Chondrocyte (in vitro differentiated cells): ENCODE results near the gene TLCD2. TPM values are rescaled to one million over a fixed set of nuclear protein-coding genes. Genes with fewer than 3 reads are reported as not detected.
"Not testable (repeated sequence)": the region's sequence is repeated elsewhere in the genome, so short reads cannot be mapped to it uniquely, and the experiment has no call there.

Experiments used
- DNase-seq: peaks from one replicate; pipeline ENCODE4 v3.0.0; 2021; ENCODE audit warnings: mixed read lengths, low spot score
- H3K27ac Mint-ChIP-seq: one replicate; pipeline ENCODE4 v1.8.0; 2021; ENCODE audit warnings: mild to moderate bottlenecking, moderate library complexity, mixed read lengths; ENCODE audit not compliant: unreplicated experiment
- H3K27me3 Mint-ChIP-seq: 2 replicates; pipeline ENCODE4 v1.8.0; 2021; ENCODE audit warnings: low read depth, mixed read lengths
- H3K36me3 Mint-ChIP-seq: 2 replicates; pipeline ENCODE4 v1.8.0; 2021; ENCODE audit warnings: low read depth, mixed read lengths
- H3K4me1 Mint-ChIP-seq: 2 replicates; pipeline ENCODE4 v1.8.0; 2021; ENCODE audit warnings: low read depth, mild to moderate bottlenecking, mixed read lengths
- H3K4me3 Mint-ChIP-seq: one replicate; pipeline ENCODE4 v1.8.0; 2021; ENCODE audit warnings: mild to moderate bottlenecking, moderate library complexity, mixed read lengths; ENCODE audit not compliant: unreplicated experiment
- H3K9me3 Mint-ChIP-seq: 2 replicates; pipeline ENCODE4 v1.8.0; 2021; ENCODE audit warnings: low read depth, mixed read lengths
- total RNA-seq: library from RNA; stranded (reverse); gene quantifications from 3 replicates; pipeline ENCODE4 v1.2.1, GENCODE V29; 2021
- TF ChIP-seq, protein P1 (sequence below): fragments of 200-600 bp; sonication (generic); IDR thresholded peaks from 2 replicates; pipeline ENCODE4 v1.5.0; 2021; ENCODE audit warnings: antibody characterized with exemption, mild to moderate bottlenecking, moderate library complexity

TLCD2 gene
- total RNA-seq, 1 donor from 2014 or later = 9.5 TPM

DNA sequence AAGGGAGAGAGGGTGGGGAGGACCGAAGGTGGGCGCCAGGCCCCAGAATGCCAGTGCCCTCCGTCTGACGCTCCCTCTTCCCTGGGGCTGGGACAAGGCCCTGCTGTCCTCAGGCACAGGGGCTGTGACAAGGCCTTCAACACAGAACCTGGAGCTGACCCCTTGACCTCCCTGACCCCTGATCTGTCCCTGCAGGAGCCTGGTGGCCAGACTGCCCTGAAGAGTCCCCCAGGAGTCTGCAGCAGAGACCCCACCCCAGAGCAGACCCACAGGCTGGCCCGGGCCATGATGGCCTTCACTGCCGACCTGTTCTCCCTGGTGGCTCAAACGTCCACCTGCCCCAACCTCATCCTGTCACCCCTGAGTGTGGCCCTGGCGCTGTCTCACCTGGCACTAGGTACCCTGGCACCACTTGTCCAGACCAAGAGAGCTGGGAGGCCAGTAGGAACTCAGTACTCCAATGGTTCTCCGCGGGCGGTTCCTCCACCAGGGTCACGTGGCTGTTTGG, 35.4 kb upstream of the TLCD2 start:
- Mint-ChIP-seq H3K27me3 (no peaks in the 10 kb centered on the region), H3K9me3 (no peaks in the 10 kb centered on the region), H3K27ac (no peak overlapping the region), H3K36me3 (no peaks in the 10 kb centered on the region), H3K4me1 (no peaks in the 10 kb centered on the region), H3K4me3 (no peak overlapping the region)
- TF ChIP-seq, protein P1, sequence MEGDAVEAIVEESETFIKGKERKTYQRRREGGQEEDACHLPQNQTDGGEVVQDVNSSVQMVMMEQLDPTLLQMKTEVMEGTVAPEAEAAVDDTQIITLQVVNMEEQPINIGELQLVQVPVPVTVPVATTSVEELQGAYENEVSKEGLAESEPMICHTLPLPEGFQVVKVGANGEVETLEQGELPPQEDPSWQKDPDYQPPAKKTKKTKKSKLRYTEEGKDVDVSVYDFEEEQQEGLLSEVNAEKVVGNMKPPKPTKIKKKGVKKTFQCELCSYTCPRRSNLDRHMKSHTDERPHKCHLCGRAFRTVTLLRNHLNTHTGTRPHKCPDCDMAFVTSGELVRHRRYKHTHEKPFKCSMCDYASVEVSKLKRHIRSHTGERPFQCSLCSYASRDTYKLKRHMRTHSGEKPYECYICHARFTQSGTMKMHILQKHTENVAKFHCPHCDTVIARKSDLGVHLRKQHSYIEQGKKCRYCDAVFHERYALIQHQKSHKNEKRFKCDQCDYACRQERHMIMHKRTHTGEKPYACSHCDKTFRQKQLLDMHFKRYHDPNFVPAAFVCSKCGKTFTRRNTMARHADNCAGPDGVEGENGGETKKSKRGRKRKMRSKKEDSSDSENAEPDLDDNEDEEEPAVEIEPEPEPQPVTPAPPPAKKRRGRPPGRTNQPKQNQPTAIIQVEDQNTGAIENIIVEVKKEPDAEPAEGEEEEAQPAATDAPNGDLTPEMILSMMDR = no peak
- no peak for DNase-seq

DNA sequence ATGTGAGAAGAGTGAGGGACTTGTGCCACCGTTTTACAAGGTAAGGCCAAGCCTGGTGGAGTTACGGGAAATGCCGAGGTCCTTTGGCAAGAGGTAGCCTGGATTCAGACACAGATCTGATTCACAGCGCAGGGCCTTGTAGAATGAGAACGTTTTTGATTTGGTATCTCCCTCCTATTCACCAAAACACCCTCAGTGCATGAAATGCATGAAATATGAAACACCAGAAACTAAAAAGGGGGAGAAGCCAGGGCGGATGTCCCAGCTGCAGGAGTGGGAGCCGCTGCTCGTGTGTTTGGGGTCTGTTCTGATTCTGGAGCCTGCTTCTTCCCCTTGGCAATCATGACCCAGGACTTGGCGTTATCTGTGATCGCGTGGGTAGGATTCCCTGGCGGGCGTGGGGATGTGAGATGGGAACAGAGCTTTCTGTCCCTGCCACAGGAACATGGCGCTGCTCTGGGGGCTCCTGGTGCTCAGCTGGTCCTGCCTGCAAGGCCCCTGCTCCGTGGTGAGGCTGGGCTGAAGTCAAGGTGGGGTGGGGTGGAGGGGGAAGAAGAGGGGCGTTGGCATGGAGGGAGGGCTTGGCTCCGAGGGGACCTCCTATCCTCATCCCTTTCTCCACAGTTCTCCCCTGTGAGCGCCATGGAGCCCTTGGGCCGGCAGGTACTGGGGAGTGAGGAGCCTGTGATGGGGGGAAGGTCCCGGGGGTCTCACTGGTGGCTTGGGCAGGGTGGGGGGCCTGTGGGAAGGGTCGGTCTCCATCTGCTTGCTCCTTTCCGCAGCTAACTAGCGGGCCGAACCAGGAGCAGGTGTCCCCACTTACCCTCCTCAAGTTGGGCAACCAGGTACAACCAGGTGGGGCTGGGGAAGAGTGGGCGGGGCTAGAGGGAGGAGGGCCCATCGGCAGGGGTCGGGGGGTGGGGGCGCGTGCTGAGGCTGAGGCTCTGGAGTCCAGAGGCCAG, 34.7 kb upstream of the TLCD2 start:
- TF ChIP-seq, protein P1 = no peak
- Mint-ChIP-seq H3K36me3 (no peaks in the 10 kb centered on the region), H3K9me3 (no peaks in the 10 kb centered on the region), H3K4me1 (no peaks in the 10 kb centered on the region), H3K27ac (no peak overlapping the region), H3K27me3 (no peaks in the 10 kb centered on the region), H3K4me3 (no peak overlapping the region)
- no peak for DNase-seq

DNA sequence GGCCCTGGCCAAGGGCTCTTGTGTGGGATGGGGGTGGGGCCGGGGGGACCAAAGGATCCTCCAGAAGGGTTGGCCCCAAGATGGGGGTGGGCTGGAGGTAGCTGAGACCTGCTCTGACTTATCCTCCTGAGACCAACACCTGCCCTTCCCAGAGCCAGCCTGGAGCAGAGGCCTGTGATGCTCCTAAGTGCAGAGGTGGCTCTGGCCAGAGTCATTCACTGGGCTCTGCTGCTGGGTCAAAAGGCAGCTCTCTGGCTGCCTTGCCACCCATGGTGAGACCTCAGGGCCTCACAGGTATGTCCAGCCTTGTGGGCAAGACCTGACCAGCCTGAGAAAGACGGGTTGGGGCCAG, 32.9 kb upstream of the TLCD2 start:
- Mint-ChIP-seq H3K4me1 (no peaks in the 10 kb centered on the region), H3K4me3 (no peak overlapping the region), H3K27me3 (no peaks in the 10 kb centered on the region), H3K36me3 (no peaks in the 10 kb centered on the region), H3K27ac (no peak overlapping the region), H3K9me3 (no peaks in the 10 kb centered on the region)
- TF ChIP-seq, protein P1 = no peak
- no peak for DNase-seq

DNA sequence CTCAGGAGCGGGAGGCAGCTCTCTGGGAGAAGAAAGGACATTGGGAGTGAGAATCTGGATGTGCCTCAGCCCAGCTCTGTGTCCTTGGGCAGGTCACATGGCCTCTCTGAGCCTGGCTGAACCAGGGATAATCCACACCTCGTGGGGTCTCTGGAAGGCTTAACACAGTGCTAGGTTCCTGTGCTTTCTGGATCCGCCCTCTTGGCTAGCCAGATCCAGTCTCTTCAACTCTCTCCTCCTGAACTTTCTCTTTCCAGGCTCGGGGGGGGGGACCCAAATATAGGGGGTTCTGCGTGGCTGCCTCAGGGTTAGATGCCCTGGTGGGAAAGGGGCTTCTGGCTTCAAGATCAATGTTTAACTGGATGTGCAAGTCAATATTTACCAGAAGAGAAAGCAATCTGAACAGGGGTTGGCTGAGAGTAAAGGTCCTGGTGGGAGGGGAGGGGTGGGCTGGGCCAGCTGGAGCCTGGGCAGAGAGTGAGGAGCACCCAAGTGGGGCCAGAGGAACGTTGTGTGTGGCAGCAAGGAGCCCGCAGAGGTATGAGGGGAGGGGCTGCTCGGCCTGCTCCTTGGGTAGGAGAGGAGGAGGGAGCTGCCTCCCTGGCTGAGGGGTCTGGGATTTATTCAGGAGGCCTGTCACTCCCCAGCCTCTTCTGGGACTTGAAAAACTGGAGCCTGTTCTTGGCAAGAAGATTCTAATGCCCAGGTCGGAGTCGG, 32.4 kb upstream of the TLCD2 start, which contains the start of gene SERPINF2:
TSS of gene SERPINF2 (plus strand) at position 501 of the 717 bp plus-strand sequence. CDS start 2,125 bp downstream, outside the sequence.
- Mint-ChIP-seq H3K27me3 (no peaks in the 10 kb centered on the region), H3K9me3 (no peaks in the 10 kb centered on the region), H3K4me1 (no peaks in the 10 kb centered on the region), H3K4me3 (no peak within 1 kb of the TSS), H3K36me3 (peaks cover 1% of the 10 kb centered on the region), H3K27ac (peak within 1 kb of the TSS; percentile 32)
- TF ChIP-seq, protein P1 = no peak
- DNase-seq = no peak

DNA sequence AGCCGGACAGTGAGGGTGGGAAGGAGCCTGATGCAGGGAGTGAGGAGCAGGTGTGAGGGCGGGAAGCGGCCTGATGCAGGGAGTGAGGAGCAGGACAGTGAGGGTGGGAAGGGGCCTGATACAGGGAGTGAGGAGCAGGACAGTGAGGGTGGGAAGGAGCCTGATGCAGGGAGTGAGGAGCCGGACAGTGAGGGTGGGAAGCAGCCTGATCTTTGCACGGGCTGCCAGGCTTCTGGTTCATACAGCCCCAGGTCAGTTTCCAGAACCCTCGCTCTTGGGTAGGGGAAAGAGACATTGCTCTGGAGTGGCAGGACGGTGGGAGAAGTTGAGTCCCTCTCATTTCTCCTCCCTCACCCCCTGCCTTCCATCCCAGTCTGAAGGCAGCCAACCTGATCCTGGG, 31.7 kb upstream of the TLCD2 start:
- H3K4me1 Mint-ChIP-seq = not testable (repeated sequence)

More for the DNA sequence above, 31.7 kb upstream of the TLCD2 start:
- not testable (repeated sequence) for DNase-seq, H3K36me3 Mint-ChIP-seq, H3K9me3 Mint-ChIP-seq, H3K4me3 Mint-ChIP-seq, H3K27ac Mint-ChIP-seq, H3K27me3 Mint-ChIP-seq
